Activated CD4-positive, CD25-positive, alpha-beta regulatory T cell treated with anti-CD3 and anti-CD28 coated beads, Interleukin-2, amount 50 U/mL, for 16 hours (primary cell): ENCODE data around the gene PTPRK.

Experiments
- DNase-seq: peaks from one replicate; pipeline ENCODE4 v3.0.0-alpha.2; 2020; ENCODE audit warnings: low read depth, low spot score

PTPRK gene

DNA sequence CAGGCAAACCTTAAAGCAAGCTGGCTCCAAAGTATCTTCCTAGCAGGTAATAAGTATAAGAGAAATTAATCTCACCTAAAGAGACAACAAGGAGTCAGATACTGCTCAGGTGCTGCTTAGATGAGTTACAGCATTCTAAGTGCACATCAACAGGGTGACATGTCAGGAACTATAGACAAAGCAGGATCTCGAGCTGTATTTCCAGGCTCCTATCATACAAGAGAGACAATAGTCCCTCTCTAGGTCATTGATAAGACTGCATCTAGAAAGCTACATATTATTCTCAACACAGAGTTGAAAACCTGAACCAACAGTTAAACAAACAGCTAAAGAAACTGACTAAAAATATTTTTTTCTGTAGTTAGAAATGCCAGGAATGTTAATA is 3.9 kb downstream of the PTPRK start:
- DNase-seq: no peak

DNA sequence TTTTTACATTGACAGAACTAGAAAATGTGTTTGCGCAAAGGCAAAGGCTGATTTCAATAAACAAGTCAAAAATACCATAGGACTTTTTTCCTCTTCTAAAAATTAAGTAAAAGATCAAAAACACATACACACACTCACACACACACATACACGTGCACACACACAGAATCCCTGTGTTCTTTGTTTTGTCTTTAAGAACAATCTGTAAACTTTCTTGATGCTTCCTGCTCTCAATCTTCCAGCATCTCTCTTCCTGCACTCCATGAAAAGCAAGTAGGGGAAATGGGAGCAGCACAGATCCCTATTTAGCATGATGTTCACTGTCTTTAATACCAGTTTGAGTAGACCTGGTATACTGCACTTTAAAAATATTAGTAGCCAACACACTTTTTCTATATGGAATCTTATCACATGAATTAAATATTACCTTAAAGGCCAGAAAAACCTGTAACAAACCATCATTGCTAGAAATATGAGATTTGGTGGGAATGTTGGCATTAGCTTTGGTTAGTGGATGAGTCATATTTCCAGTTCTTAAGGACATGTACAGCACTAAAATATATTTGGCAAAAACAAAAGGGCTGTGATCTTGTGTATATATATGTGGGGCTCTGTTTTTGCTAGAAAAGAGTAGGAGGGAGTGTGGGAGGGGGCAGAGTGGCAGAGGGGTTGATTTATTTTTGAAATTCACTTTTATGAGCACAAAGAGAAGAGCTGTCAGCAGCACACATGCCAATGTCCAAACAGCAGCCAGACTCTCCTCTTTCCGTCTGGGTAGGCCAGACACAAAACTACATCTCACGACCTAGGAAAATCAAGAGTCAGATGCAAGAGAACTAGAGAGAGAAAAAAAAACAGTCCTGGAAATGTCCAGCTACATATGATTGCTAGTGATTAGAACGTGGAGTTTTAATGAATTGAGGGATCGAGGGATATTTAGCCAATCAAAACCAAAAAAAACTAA is 4.6 kb downstream of the PTPRK start:
- no peak for DNase-seq

DNA sequence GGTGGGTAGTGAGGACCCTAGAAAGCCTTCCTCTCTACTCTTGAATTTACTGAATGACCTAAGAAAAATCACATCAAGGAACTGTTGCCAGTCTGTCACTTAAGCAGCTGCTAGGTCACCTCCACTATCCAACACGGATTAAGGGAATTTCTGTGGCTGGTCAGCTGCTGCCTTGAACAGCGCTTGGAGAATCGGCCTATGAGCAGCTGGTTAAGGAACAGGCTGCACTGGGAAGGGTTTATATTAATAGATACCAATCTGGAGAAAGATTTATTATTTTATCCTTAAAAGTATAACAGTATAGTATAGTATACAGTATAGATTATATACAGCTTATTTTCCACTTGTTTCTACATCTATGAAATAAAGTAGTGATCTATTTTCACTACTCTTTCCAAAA is 6.5 kb downstream of the PTPRK start:
- no peak for DNase-seq

DNA sequence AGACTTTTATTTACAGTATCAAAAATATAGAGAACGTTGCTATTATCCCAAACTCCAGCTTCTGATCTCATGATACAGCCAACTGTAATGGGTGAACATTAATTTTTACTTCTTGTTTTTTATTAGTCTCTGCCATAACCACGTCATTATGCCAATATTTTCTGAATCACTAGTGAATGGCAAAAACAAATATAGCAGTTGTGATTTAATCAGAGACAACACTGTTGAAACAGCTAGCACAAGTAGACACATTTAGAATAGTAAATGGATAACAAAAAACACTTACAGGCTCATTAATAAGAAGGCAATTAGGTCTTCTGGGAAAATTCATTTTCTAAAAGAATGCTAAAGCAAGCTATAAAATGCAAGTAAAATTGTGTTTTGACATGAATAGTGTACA is 8.1 kb downstream of the PTPRK start:
- DNase-seq: no peak

DNA sequence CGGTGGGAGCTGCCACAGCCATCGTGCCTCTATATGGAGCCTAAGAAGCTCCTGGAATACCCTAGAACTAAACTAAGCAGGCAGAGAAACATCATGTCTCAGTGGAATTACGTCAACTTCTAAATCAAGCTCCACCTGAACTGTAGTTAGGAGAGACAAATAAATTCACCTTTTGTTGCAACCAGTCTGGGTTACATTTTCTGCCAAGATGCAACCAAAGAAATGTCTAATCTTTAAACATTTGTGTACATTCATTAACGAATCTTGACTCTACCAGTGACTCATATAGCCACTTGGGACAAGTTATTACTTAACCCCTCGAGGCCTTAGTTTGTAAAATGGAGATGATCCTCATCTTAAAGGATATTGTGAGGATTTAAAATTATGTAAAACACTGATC is 8.9 kb downstream of the PTPRK start:
- DNase-seq: no peak

DNA sequence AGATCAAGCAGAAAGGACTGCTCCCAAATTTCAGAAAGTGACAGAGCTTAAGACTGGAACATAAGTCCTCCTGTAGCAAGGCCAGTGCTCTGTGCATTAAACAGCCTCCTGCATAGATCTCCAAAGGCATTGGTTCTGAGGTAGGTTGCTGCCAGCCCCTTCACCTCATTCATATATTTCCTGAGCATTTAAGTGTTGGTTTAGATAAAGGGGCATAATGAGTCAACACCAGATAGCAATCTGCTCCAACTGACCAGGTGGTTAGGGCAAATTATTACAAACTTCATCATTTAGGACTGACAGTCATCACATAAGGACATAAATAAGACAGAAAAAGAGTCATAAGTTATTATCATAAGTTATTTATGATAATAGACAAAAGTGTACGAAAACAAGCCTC is 10.7 kb downstream of the PTPRK start:
- DNase-seq: no peak

DNA sequence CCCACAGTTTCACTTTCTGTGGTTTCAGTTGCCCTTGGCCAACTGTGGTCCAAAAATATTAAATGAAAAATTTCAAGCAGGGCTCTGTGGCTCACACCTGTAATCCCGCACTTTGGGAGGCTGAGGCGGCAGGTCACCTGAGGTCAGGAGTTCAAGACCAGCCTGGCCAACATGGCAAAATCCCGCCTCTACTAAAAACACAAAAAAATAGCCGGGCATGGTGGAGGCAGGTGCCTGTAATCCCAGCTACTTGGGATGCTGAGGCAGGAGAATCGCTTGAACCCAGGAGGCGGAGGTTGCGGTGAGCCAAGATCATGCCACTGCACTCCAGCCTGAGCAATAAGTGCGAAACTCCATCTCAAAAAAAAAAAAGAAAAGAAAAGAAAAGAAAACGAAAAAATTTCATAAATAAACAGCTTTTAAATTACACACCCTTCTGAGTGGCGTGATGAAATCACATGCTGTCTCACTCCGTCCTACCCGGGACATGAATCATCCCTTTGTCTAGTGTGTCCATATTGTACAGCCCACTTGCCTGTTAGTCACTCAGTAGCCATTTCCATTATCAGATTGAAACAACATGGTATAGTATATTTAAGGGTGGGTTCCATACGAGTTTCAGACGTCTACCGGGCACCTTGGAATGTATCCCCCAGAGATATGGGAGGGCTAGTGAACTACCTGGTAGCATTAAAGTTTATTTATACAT is 11.7 kb downstream of the PTPRK start:
- no peak for DNase-seq

DNA sequence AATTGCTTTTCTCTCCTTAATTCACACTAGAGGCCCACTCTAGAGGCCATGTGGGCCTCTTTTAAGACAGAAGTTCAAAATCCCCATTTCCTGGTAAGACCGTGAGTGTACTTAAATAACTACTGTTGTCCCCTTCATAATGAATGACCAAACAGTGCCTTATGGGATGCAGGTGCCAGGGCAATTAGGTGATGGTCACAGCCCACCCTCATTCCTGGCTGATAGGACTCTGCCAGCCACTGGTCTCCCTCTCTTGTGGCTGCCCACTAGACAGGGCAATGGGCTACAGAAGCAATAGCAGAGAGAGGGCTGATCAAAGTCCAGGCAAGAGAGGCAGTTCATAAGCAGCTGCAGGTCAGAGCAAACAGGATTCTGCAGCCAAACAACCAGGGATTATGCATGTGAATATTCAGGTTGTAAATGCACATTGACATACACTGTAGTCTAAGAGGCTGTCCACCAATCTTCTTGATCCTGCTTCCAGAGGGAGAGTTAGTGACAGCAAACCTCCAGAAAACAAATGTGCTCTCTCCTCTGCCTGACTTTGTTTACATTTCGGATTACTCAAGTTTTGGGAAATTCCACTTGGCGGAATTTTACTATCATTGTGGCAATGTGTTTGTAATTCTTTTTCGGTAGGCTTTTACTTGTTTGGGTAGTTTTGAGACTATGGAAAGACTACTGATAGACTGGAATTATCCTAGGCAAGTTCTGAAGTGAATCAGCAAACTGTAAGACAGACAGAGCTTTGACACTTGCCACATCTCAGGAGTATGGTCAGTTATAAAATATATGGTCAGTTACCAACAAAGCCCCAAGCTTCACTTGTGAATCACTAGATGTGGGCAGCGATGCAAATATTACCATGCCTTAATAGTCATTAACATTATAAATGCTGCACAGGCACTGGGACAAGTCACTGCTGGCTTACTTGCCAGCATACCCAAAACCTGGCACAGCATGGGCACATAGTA is 12.8 kb downstream of the PTPRK start:
- no peak for DNase-seq

DNA sequence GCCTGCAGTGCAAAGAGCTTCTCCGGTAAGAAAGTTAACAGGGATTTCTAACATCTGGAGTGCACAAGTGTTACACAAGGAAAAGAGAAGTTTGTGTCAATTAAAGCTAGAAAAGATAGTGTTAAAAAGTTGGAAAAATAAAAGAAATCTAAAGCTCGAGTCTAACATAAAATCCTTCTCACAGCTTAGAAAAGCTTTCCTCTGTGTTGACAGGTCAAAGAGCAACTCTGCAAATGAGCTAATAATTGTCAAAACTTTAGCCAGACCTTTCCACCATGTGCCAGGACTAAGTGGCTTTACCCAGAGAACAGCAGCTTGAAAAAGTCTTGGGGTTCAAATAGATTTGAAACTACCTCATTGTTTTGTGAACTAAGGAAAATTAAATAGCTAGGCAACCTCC is 14.8 kb downstream of the PTPRK start:
- DNase-seq: no peak

DNA sequence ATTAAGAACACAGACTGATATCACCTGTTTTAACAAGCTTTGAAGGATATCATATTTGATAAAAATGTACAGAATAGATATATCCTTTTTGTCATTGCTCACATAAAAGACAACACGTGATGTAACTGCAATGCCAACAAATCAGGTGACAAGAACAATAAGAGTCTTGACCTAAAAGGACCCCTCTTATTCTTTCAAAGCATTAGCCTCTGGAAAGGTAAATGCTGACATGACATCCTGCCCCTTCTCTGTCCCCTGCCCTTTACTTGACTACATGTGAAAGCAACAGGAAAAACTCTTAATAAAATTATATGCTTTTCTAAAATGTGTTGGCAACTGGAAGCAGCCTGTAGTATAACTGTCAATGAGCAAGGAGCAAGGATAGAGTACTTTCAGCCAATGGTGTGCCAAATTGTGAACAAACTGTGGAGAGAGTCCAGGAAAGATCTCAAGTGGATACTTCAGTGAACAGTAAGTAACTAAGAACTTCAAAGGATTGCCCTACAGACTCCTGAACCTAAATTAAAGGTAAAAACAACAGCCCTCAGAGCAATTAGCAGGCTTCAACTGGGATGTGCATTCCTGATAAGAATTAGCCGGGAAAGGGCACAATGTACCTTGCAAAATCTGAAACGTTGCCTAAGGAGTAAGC is 16.3 kb downstream of the PTPRK start:
- no peak for DNase-seq

DNA sequence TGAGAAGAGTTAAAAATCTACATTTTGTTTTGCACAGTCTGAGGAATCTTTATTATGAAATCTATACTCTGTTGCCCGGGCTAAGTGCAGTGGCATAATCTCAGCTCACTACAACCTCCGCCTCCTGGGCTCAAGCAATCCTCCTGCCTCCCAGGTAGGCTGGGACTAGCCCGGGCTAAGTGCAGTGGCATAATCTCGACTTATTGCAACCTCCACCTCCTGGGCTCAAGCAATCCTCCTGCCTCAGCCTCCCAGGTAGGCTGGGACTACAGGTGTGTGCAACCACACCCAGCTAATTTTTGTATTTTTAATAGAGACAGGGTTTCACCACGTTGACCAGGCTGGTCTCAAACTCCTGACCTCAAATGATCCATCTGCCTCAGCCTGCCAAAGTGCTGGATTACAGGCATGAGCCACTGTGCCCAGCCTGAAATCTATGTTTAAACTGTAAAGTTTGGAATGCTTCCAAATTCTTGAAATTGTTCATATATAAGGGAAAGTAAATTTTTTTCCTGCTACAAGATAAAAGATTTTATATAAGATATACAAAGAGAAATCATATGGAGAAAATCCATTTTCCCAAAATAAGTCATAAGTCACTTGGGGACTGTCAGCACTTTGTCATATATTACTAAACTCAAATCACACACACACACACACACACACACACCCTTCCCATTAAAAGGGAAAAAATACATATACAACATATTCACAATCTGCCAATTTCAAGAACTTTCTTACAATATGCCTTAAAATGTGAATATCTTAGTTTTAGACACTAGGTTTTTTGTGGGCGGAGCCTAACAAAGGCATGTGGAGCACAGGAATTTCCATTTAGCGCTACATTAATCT is 19.4 kb downstream of the PTPRK start:
- no peak for DNase-seq

DNA sequence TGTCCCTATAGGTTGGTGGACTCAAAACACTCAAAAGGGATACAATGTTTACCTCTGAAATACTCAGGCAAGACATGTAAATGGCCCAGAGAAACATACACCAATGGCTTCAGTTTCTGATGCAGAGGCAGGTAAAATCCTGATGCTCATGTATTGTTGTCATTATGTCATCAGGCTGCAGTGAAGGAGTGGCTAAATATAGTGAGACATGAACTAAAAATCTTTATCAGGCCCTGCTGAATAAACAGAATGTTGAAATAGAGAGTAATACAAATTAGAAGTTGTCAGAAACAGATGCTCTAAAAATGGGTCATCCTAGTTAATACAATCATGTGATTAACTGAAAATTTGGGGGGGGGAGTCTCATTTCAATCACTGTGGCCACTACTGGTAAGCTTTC is 20.4 kb downstream of the PTPRK start:
- DNase-seq: no peak

DNA sequence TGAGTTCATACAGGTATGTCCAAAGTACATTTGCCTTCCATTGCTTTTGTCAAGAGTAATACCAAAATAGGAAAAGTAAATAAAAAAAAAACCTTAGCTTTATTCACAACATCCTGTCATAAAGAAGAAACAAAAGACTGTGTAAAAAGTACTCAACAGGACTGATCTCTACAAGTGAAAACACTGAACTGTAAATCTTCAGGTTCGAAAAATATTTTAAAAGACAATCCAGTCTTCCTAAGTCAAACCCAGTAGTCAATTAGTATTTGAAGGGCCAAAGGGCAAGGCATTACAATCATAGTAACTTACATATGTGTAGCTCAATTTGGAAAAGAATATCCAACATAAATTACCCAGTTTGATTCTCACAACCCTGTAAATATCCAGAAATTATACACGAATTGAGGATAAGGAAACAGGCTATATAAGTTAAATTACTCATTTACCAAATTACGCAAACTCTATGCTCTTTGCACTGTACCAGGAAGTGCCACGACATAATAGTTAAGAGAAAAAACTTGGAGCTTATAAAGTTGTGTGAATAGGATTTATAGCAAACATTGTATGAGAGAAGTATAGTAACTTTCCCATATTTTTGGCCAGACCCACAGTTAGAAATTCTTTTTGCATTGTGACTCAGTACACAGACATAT is 21.2 kb downstream of the PTPRK start:
- no peak for DNase-seq

DNA sequence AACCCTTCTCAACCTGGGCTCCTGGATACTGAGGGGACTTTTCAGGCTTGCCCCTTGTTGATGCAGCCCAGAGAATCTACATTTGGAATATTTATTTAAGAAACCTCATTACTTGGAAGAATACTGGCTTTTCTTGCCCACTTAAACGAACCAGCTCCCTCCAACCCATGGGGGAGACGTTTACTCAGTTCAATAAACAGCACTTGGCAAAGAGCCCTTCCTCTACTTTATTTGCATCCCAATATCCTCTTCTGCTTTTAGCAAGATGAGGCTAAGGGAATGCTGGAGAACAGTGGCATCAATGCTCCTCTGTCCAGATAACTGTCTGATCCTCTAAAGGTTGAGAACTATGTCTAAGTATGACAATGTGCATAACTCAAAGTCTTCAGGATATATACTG is 22.2 kb downstream of the PTPRK start:
- no peak for DNase-seq

DNA sequence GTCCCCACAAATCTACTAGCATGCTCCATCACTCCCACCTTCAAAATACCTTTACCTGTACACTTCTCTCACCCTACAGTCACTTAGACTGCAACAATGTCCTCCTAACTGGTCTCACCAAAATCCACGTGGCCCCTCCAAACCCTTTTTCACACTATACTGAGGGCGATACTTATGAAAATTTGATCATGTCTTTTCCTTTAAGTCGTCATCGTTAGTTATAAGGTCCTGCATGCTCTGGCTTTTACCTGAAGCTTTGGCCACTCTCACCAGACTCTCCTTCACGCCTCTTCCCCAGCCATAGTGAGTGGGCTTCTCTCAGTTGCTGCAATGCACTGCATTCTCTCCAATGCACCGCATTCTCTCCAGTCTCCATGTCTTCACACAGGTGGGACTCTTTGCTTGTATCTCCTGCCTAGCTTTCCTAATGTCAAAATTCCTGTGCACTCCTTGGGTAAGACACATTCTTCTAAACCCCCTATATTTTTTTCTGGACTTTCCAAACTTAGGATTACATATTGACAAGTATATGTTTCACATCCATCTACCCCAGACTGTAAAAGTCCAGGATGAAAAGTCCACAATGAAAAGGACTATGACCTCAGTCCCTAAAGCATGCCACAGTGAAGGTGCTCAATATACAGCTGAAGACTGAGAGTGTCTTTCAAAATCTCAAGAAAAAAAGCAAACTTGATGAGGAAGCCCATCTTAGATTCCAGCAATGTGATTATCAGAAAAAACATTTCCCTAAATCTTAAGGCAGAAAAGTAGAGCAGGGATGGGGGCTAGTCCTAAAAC is 24.7 kb downstream of the PTPRK start:
- DNase-seq: no peak

DNA sequence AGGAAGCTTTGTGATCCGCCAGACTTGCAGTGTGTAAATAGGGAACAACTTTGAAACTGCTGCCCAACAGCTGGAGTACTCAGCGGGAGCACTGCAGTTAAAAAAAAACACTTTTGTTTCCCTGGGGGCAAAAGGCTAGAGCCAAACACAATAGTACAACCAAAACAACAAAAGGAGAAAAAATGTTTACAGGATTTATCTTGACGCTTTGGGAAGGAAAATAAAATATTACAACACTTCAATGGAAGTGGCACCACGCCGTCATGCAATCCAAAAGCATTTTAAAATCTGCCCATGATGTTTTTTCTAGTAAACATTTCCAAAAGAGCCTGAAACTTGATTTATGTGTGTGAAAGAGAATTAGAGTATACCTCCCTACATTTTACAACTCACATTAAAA is 26.0 kb downstream of the PTPRK start:
- DNase-seq: no peak

DNA sequence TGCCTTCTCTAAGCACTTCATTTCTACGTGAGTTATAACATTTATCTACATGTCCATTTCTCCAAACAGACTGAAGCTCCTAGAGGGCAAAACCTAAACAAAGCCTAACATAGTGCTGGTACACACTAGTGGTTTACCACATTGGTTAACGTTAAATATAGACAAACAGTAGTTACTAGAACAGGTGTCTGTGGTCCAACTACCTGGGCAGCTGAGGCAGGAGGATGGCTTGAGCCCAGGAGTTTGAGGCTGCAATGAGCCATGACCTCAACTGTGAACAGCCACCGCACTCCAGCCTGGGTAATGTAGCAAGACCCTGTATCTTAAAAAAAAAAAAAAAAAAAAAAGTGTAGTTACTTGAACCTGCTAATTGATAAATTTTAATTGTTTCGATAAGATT is 26.5 kb downstream of the PTPRK start:
- no peak for DNase-seq

DNA sequence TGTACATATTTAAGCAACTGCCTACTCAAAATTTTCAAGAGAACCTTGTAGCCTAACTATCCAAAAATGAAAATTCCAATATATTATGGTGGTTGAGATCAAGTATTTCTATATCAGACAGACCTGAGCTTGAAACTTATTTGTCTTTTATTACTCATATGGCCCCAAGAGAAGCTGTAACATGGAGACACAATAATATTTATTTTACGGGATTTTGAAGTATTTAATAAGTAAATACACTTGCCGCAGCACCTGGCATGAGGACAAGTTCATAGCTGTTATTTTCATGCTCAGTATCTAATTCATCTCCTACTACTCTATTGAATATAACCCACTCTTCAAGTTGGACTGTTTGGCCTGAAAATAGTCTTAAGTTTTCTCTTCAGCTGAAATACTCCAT is 28.0 kb downstream of the PTPRK start:
- DNase-seq: no peak

DNA sequence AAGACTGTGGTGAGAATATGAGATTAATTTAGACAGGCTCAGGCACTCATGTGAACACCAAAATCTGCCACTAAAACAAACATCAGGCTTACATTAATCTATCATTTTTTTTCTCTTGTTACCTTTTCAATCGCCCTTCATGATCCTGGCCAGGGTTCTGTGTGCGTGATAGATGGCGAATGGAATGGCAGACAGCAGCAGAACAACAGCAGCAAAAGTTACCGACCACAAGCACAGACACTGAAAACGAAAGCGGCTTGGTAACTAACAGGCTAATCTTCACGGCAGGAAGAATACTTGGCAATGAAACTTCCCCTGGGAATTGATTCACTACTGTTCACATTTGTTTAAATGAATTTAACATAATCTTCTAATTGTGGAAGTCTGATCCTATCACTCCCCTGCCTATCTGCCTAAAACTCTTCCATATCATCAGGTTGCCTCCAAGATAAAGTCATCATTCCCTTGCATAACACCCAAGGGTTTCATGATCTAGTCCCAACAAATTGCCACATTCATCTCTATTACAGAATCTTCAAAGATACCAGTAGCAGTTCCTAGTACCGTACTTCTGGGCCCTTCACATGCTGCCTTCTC is 28.7 kb downstream of the PTPRK start:
- no peak for DNase-seq
